Cardiac septum (tissue), 1 donor: ENCODE measurements around the gene GPC3. TPM values are rescaled to one million over a fixed set of nuclear protein-coding genes. Genes with fewer than 3 reads are reported as not detected.
"Not testable (repeated sequence)": the region's sequence is repeated elsewhere in the genome, so short reads cannot be mapped to it uniquely, and the experiment has no call there.

Experiments used
- DNase-seq: peaks from one replicate; pipeline ENCODE4 v3.0.0-alpha.2; 2020; ENCODE audit warnings: low spot score
- intact Hi-C: fragments of 100-400 bp; cut with DNase I; formaldehyde crosslinking; loops from one replicate; pipeline ENCODE4 v1.14.0; 2022
- total RNA-seq: library from RNA; stranded (reverse); fragmentation: NEBNext Ultra II Directional; extraction: Animal tissue kit (Norgen Biotek cat#: 25700); gene quantifications from one replicate; pipeline ENCODE4 v1.2.1, GENCODE V29; 2021
- donor health status: DM: no; HTN: no; CAD: no.

Gene GPC3
- total RNA-seq, 1 donor from 2014 or later = 1.6 TPM

DNA sequence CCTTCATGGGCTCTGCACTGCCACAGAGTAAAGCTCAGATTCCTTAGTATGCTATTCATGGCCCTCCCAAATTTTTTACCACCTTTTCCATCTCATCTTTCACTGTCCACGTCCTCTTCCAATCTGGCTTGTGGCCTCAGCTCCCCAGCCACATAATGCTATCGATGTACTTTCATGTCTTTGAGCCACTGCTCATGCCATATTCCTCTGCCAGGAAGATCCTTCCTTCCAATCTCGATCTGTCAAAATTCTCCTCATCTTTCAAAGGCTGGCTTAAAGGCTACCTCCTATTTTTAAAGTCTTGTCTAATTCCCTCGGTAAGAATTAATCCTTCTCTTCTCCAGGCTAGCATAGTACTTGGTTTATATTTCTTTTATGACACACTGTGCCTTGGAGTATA lies 336.8 kb downstream of the GPC3 start:
- intact Hi-C loops = no loop called here
- no peak for DNase-seq

GRCh38 chrX:133646719-133647116 lies 338.7 kb downstream of the GPC3 start:
- DNase-seq = no peak
- intact Hi-C loops = no loop called here

GRCh38 chrX:133645977-133646718 lies 339.2 kb downstream of the GPC3 start:
- intact Hi-C loops = no loop called here
- no peak for DNase-seq

DNA sequence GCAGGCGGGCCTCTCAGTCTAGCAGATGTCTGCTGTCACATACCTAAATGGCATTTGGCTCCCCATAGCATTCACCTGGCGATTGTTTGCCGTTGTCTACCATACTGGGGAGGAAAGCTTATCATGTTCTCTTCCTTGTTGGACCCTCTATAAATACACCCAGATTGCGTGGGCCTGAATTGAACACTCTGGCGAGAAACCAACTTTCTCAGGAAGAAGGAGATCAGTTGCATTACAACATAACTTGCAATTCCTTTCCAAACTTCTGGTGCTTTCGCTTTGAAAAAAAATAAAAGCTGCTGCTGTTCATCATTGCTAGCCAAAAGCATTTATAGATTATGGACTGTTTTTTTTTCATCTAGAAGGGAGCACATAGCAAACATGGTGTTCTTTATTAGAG lies 340.1 kb downstream of the GPC3 start:
- no peak for DNase-seq
- intact Hi-C loops = no loop called here

- intact Hi-C loops = no loop called here
- no peak for DNase-seq
Observed at GRCh38 chrX:133640161-133641015, 345.0 kb downstream of the GPC3 start.

- no peak for DNase-seq
- intact Hi-C loops = no loop called here
Observed at GRCh38 chrX:133639726-133640125, 345.7 kb downstream of the GPC3 start.

GRCh38 chrX:133638285-133638684 lies 347.1 kb downstream of the GPC3 start:
- DNase-seq = no peak
- intact Hi-C loops = no loop called here

DNA sequence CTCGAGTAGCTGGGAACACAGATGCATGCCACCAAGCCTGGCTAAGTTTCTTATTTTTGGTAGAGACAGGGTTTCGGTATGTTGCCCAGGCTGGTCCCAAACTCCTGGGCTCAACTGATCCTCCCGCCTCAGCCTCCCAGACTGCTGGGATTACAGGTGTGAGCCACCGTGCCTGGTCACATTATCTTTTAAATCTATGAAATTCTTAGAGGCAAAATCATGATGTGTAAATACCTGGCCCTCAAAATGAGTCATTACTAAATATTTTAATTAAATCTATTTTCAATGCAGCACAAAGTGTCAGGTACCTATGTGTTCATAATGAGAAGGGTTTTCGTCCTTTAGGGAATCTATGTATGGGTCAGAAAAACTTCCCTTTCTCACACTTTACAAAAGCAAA lies 347.6 kb downstream of the GPC3 start:
- no peak for DNase-seq
- intact Hi-C loops = no loop called here

GRCh38 chrX:133636009-133636408 lies 349.4 kb downstream of the GPC3 start:
- intact Hi-C loops = no loop called here

GRCh38 chrX:133634416-133634815 lies 351.0 kb downstream of the GPC3 start:
- DNase-seq = no peak
- intact Hi-C loops = no loop called here

More at GRCh38 chrX:133636009-133636408, 349.4 kb downstream of the GPC3 start:
- DNase-seq = no peak

DNA sequence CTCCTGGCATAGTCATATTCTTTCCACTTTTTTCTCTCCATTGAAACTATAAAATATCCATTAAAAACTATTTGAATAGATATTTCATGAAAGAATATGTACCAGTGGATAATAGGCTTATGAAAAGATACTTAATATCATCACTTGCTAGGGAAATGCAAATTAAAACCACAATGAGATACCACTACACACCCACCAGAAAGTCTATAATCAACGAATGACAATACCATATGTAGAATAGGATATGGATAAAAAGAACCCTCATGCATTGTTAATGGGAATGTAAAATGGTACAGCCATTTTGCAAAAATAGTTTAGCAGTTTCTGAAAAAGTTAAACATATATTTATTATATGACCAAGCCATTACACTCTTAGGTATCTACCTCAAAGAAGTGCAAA lies 351.4 kb downstream of the GPC3 start:
- intact Hi-C loops = no loop called here
- DNase-seq = no peak

DNA sequence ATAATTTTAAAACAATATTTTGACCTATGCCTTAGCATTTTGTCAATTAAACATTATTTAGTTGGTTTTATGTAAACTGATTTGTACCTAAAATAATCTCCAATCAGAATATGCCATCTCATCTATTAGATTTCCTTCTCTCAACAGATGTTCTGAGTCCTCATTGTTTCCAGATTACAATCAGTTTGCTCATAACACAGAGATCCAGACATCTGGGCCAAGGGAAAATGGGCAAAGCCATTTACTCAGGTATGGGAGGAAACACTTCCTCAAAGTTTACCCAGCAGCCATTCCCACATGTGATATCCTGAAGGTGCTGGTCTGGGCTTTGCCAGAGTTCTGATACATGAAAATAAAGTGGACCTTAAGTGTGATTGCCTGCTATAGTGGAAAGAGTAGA lies 352.2 kb downstream of the GPC3 start:
- no peak for DNase-seq
- intact Hi-C loops = no loop called here

DNA sequence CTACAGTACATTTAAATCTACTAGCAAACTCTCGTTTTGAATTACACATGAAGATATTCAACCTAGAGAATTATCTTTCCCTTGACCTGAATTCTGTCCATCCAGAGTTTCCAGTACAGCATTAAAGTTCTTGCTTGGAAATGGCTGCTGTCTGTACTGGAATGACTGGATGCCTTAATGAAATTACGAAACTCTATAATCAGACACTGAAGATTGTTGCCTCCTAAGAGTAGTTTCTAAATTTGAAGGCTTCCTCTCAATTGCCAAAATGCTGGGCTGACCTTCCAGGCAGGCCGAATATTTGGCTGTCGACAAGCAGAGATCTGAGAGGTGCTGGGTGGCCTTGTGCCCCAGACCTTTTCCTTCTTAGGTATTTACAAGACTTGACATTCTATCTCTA lies 355.0 kb downstream of the GPC3 start:
- no peak for DNase-seq
- intact Hi-C loops = no loop called here

GRCh38 chrX:133627673-133628072 lies 357.7 kb downstream of the GPC3 start:
- intact Hi-C loops = no loop called here
- no peak for DNase-seq

DNA sequence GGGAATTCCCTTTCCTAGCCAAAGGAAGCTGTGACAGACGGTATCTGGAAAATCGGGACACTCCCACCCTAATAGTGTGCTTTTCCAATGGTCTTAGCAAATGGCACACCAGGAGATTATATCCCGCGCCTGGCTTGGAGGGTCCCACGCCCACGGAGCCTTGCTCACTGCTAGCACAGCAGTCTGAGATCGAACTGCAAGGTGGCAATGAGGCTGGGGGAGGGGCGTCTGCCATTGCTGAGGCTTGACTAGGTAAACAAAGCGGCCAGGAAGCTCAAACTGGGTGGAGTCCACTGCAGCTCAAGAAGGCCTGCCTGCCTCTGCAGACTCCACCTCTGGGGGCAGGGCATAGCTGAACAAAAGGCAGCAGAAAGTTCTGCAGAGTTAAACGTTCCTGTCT lies 364.0 kb downstream of the GPC3 start:
- DNase-seq, intact Hi-C loops: not testable (repeated sequence)

- no peak for DNase-seq
- intact Hi-C loops = no loop called here
Observed at GRCh38 chrX:133611676-133612075, 373.7 kb downstream of the GPC3 start.

DNA sequence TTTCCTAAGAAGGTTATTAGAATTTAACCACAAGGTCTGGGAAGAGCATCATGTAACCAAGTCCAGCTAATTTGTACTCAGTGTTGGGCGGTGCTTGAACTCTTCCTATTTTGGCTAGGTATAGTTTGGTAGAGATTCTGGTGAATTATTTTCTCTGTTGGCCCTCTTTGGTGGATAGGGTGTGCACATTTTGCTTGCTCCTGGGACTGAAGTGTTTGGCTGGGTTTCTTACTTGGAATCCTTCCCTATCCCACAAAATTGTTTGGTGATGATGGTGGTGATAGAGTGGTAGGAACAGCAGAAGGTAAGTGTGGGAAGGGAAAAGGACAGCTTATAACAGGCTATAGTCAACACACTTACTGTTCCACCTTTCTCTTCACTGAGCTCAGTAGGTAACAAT lies 375.3 kb downstream of the GPC3 start:
- intact Hi-C loops = no loop called here
- no peak for DNase-seq

DNA sequence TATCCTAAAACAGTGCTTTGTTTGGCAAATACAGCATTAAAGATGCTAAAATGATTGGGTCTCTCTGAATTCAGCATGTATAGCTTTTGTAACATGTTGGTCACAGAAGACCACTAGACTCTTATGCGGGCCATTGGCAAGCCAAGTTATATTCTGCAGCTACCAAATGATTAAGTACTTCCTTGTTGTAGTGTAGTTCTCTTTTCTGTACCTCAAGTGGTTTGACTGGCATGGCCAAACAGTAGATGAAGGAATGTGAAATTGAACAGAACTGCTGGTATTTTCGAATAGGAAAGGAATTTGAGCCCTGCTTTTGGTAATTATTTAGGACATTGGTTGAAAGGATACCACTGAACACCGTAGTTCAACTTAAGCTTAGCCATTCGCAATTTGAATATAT lies 376.2 kb downstream of the GPC3 start:
- DNase-seq = no peak
- intact Hi-C loops = no loop called here

DNA sequence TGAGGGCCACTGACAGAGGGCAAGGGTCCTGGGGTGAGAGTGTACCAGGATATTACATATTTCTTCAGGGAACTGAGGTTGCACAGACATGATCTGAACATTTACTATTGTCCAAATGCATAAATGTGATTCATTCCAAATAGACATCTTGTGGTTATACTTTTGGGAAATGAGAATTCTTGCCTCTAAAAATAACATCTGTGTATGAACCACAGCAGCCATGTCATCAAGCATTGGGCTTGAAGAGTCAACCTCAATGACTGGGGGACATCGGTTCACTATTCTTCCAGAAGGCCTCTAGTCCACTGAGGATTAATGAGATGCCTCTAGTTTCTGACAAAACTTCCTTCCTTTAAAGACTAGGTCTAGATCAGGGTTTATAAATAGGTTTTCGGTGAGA lies 377.0 kb downstream of the GPC3 start:
- intact Hi-C loops = no loop called here

GRCh38 chrX:133607419-133608348 lies 377.7 kb downstream of the GPC3 start:
- intact Hi-C loops = no loop called here
- DNase-seq = no peak

More for the DNA sequence above, 377.0 kb downstream of the GPC3 start:
- no peak for DNase-seq
